ENCODE measurements around the gene GSK3A.

GSK3A gene

GRCh38 chr19:42200116-42200715, 42.2 kb downstream of the GSK3A start:
- no peak for DNase-seq
- Histone ChIP-seq H2BK5ac (ENCODE audit: low read length) (no peak overlapping the region), H2BK15ac (replicated peaks; ENCODE audit: low read depth) (no peak overlapping the region), H3K18ac (ENCODE audit: low read length) (no peak overlapping the region), H3K27ac (ENCODE audit: low read depth, low read length) (no peak overlapping the region), H3K36me3 (ENCODE audit: control insufficient read depth, insufficient read depth, low read length) (peaks cover 9% of the 10 kb centered on the region), H3K4me3 (ENCODE audit: low read length) (no peak overlapping the region), H3K4ac (ENCODE audit: low read depth, low read length) (no peak overlapping the region), H3K4me1 (ENCODE audit: control insufficient read depth, low read depth, low read length) (peaks cover 5% of the 10 kb centered on the region), H3K56ac (ENCODE audit: low read length) (no peak overlapping the region), H3K27me3 (ENCODE audit: insufficient read depth, low read length, poor library complexity) (no peaks in the 10 kb centered on the region), H3K23ac (ENCODE audit: low read length) (no peak overlapping the region), H3K9ac (ENCODE audit: low read length) (no peak overlapping the region), H2BK120ac (ENCODE audit: low read depth, low read length) (no peak overlapping the region), H2AK5ac (ENCODE audit: low read length) (no peak overlapping the region), H4K5ac (ENCODE audit: low read length) (no peak overlapping the region), H3K79me2 (ENCODE audit: control insufficient read depth, insufficient read depth, low read length) (no peaks in the 10 kb centered on the region), H4K8ac (ENCODE audit: low read depth, low read length) (no peak overlapping the region), H3K4me2 (ENCODE audit: low read length) (no peak overlapping the region), H3K79me1 (ENCODE audit: low read length) (peaks cover 17% of the 10 kb centered on the region)
- WGBS (ENCODE audit: extremely low coverage, insufficient coverage, low lambda C conversion rate), result no CpG with 5 or more reads among the region's 5 CpGs

GRCh38 chr19:42199440-42200115, 42.8 kb downstream of the GSK3A start:
- H3K4ac ChIP-seq (ENCODE audit: low read depth, low read length), result no peak overlapping the region
- H4K5ac ChIP-seq (ENCODE audit: low read length), result no peak overlapping the region
- no peak overlapping the region for H2AK5ac ChIP-seq (ENCODE audit: low read length)
- H3K4me1 ChIP-seq (ENCODE audit: control insufficient read depth, low read depth, low read length), result peaks cover 5% of the 10 kb centered on the region
- H3K79me2 ChIP-seq (ENCODE audit: control insufficient read depth, insufficient read depth, low read length), result no peaks in the 10 kb centered on the region
- H3K79me1 ChIP-seq (ENCODE audit: low read length), result peaks cover 13% of the 10 kb centered on the region
- no peak overlapping the region for H2BK5ac ChIP-seq (ENCODE audit: low read length)
- no peak overlapping the region for H2BK120ac ChIP-seq (ENCODE audit: low read depth, low read length)
- H3K23ac ChIP-seq (ENCODE audit: low read length), result peak overlapping the region; percentile 17
- no peak overlapping the region for H3K9ac ChIP-seq (ENCODE audit: low read length)
- peak; percentile 42 for DNase-seq
- H3K4me3 ChIP-seq (ENCODE audit: low read length), result no peak overlapping the region
- H3K36me3 ChIP-seq (ENCODE audit: control insufficient read depth, insufficient read depth, low read length), result peaks cover 9% of the 10 kb centered on the region
- H3K56ac ChIP-seq (ENCODE audit: low read length), result peak overlapping the region; percentile 47
- no peak overlapping the region for H2BK15ac ChIP-seq (replicated peaks; ENCODE audit: low read depth)
- H3K27ac ChIP-seq (ENCODE audit: low read depth, low read length), result peak overlapping the region; percentile 54
- H3K27me3 ChIP-seq (ENCODE audit: insufficient read depth, low read length, poor library complexity), result no peaks in the 10 kb centered on the region
- H3K18ac ChIP-seq (ENCODE audit: low read length), result no peak overlapping the region
- H3K4me2 ChIP-seq (ENCODE audit: low read length), result no peak overlapping the region
- WGBS (ENCODE audit: extremely low coverage, insufficient coverage, low lambda C conversion rate), result no CpG with 5 or more reads among the region's 32 CpGs
- no peak overlapping the region for H4K8ac ChIP-seq (ENCODE audit: low read depth, low read length)

- Histone ChIP-seq H3K18ac (ENCODE audit: low read length) (no peak overlapping the region), H3K4me3 (ENCODE audit: low read length) (no peak overlapping the region), H3K36me3 (ENCODE audit: control insufficient read depth, insufficient read depth, low read length) (peaks cover 7% of the 10 kb centered on the region), H3K79me1 (ENCODE audit: low read length) (peaks cover 13% of the 10 kb centered on the region), H3K27me3 (ENCODE audit: insufficient read depth, low read length, poor library complexity) (no peaks in the 10 kb centered on the region), H3K79me2 (ENCODE audit: control insufficient read depth, insufficient read depth, low read length) (no peaks in the 10 kb centered on the region), H4K5ac (ENCODE audit: low read length) (no peak overlapping the region), H3K27ac (ENCODE audit: low read depth, low read length) (peak overlapping the region; percentile 22), H2BK120ac (ENCODE audit: low read depth, low read length) (no peak overlapping the region), H3K9ac (ENCODE audit: low read length) (peak overlapping the region; percentile 34), H3K4ac (ENCODE audit: low read depth, low read length) (no peak overlapping the region), H2AK5ac (ENCODE audit: low read length) (no peak overlapping the region), H3K4me1 (ENCODE audit: control insufficient read depth, low read depth, low read length) (peaks cover 5% of the 10 kb centered on the region), H3K23ac (ENCODE audit: low read length) (no peak overlapping the region), H2BK15ac (replicated peaks; ENCODE audit: low read depth) (no peak overlapping the region), H3K56ac (ENCODE audit: low read length) (peak overlapping the region; percentile 64), H2BK5ac (ENCODE audit: low read length) (no peak overlapping the region), H4K8ac (ENCODE audit: low read depth, low read length) (no peak overlapping the region), H3K4me2 (ENCODE audit: low read length) (no peak overlapping the region)
- DNase-seq, result peak; percentile 86
- no CpG with 5 or more reads among the region's 7 CpGs for WGBS (ENCODE audit: extremely low coverage, insufficient coverage, low lambda C conversion rate)
Measured at GRCh38 chr19:42198676-42199439, 43.5 kb downstream of the GSK3A start.

GRCh38 chr19:42197375-42197817, 45.0 kb downstream of the GSK3A start:
- no CpG with 5 or more reads among the region's 5 CpGs for WGBS (ENCODE audit: extremely low coverage, insufficient coverage, low lambda C conversion rate)
- DNase-seq, result no peak
- no peak overlapping the region for H4K5ac ChIP-seq (ENCODE audit: low read length)

GRCh38 chr19:42196011-42197001, 46.1 kb downstream of the GSK3A start:
- no peak overlapping the region for H3K27ac ChIP-seq (ENCODE audit: low read depth, low read length)
- no peak overlapping the region for H3K4me3 ChIP-seq (ENCODE audit: low read length)
- no peak overlapping the region for H3K4ac ChIP-seq (ENCODE audit: low read depth, low read length)
- no peak overlapping the region for H3K56ac ChIP-seq (ENCODE audit: low read length)
- H3K27me3 ChIP-seq (ENCODE audit: insufficient read depth, low read length, poor library complexity), result no peaks in the 10 kb centered on the region
- H2BK120ac ChIP-seq (ENCODE audit: low read depth, low read length), result no peak overlapping the region
- no peaks in the 10 kb centered on the region for H3K79me2 ChIP-seq (ENCODE audit: control insufficient read depth, insufficient read depth, low read length)
- H2AK5ac ChIP-seq (ENCODE audit: low read length), result no peak overlapping the region
- DNase-seq, result no peak
- H3K79me1 ChIP-seq (ENCODE audit: low read length), result peaks cover 4% of the 10 kb centered on the region
- H3K18ac ChIP-seq (ENCODE audit: low read length), result no peak overlapping the region
- H3K4me2 ChIP-seq (ENCODE audit: low read length), result no peak overlapping the region
- whole genome bisulfite sequencing (ENCODE audit: extremely low coverage, insufficient coverage, low lambda C conversion rate), result no CpG with 5 or more reads among the region's 47 CpGs
- no peak overlapping the region for H4K8ac ChIP-seq (ENCODE audit: low read depth, low read length)
- no peak overlapping the region for H3K23ac ChIP-seq (ENCODE audit: low read length)
- no peak overlapping the region for H4K5ac ChIP-seq (ENCODE audit: low read length)
- peaks cover 5% of the 10 kb centered on the region for H3K36me3 ChIP-seq (ENCODE audit: control insufficient read depth, insufficient read depth, low read length)
- H2BK5ac ChIP-seq (ENCODE audit: low read length), result no peak overlapping the region
- H2BK15ac ChIP-seq (replicated peaks; ENCODE audit: low read depth), result no peak overlapping the region
- H3K9ac ChIP-seq (ENCODE audit: low read length), result no peak overlapping the region
- peaks cover 5% of the 10 kb centered on the region for H3K4me1 ChIP-seq (ENCODE audit: control insufficient read depth, low read depth, low read length)

More at GRCh38 chr19:42197375-42197817, 45.0 kb downstream of the GSK3A start:
- H2BK15ac ChIP-seq (replicated peaks; ENCODE audit: low read depth), result no peak overlapping the region
- H3K23ac ChIP-seq (ENCODE audit: low read length), result no peak overlapping the region
- no peak overlapping the region for H3K18ac ChIP-seq (ENCODE audit: low read length)
- no peak overlapping the region for H3K27ac ChIP-seq (ENCODE audit: low read depth, low read length)
- H3K27me3 ChIP-seq (ENCODE audit: insufficient read depth, low read length, poor library complexity), result no peaks in the 10 kb centered on the region
- H3K36me3 ChIP-seq (ENCODE audit: control insufficient read depth, insufficient read depth, low read length), result peaks cover 5% of the 10 kb centered on the region
- H3K79me1 ChIP-seq (ENCODE audit: low read length), result peaks cover 7% of the 10 kb centered on the region
- H3K4me2 ChIP-seq (ENCODE audit: low read length), result no peak overlapping the region
- no peak overlapping the region for H2BK5ac ChIP-seq (ENCODE audit: low read length)
- no peak overlapping the region for H2BK120ac ChIP-seq (ENCODE audit: low read depth, low read length)
- no peak overlapping the region for H2AK5ac ChIP-seq (ENCODE audit: low read length)
- no peak overlapping the region for H3K9ac ChIP-seq (ENCODE audit: low read length)
- no peaks in the 10 kb centered on the region for H3K79me2 ChIP-seq (ENCODE audit: control insufficient read depth, insufficient read depth, low read length)
- H3K4ac ChIP-seq (ENCODE audit: low read depth, low read length), result no peak overlapping the region
- no peak overlapping the region for H4K8ac ChIP-seq (ENCODE audit: low read depth, low read length)
- no peak overlapping the region for H3K4me3 ChIP-seq (ENCODE audit: low read length)
- no peak overlapping the region for H3K56ac ChIP-seq (ENCODE audit: low read length)
- H3K4me1 ChIP-seq (ENCODE audit: control insufficient read depth, low read depth, low read length), result peaks cover 5% of the 10 kb centered on the region
